HepG2 (cell line): Measurements from ENCODE around the gene ARHGEF12. TPM values are rescaled to one million over a fixed set of nuclear protein-coding genes. Genes with fewer than 3 reads are reported as not detected.

Source experiments
- ATAC-seq: fragments of 200-7000 bp; cut with Tn5 transposase; 3 replicates; pipeline ENCODE4 v1.9.1; 2020; ENCODE audit warnings: mild to moderate bottlenecking, moderate library complexity
- BruUV-seq: library from RNA; stranded (reverse); fragments of 400-500 nt; replicated peaks from 2 replicates; lab custom pipeline; 2021; lab: Mats Ljungman, UMichigan
- CTCF ChIA-PET: fragments of 300-600 bp; formaldehyde crosslinking; extraction: SDS; loops from one replicate; lab custom pipeline; 2021; ENCODE audit warnings: low total read pairs, inconsistent platforms, low intra/inter-chr PET ratio; lab: Yijun Ruan, JAX
- POLR2A ChIA-PET: fragments of 350-600 bp; sonication (Branson Sonifier 250); formaldehyde crosslinking; loops from one replicate; lab custom pipeline; 2020; ENCODE audit warnings: antibody characterized with exemption, inconsistent platforms; lab: Yijun Ruan, JAX
- DNase-seq: peaks from one replicate; pipeline ENCODE4 v3.0.0-alpha.2; 2015; ENCODE audit warnings: low spot score
- FAIRE-seq: peaks from 3 replicates; lab custom pipeline; 2011; peaks lifted over from hg19 to GRCh38; lab: Jason Lieb, UNC
- H2AFZ ChIP-seq: one replicate; pipeline ENCODE4 v1.6.1; 2011; ENCODE audit warnings: low read length, inconsistent platforms
- H3K27ac ChIP-seq: fragments of 300-600 bp; 3 replicates; pipeline ENCODE4 v1.8.0; 2011; ENCODE audit warnings: mixed run types, mild to moderate bottlenecking, mixed read lengths, low read length, inconsistent platforms; ENCODE audit not compliant: insufficient read depth; ENCODE audit errors: extremely low read length
- H3K27me3 ChIP-seq, 2 experiments: fragments of 200-600 bp in 1 of 2; 2 replicates in 1 of 2; 3 replicates in 1 of 2; pipeline versions ENCODE4 v1.6.0 to v1.8.0; 2011; ENCODE audit warnings: low read length in 2 of 2, mild to moderate bottlenecking in 2 of 2, moderate library complexity in 2 of 2, inconsistent platforms in 1 of 2; ENCODE audit not compliant: insufficient read depth in 2 of 2, control insufficient read depth in 1 of 2
- H3K36me3 ChIP-seq, 2 experiments: fragments of 200-600 bp in 1 of 2; replicated peaks in 1 of 2; 2 replicates in 1 of 2; 3 replicates in 1 of 2; pipeline versions ENCODE4 v1.5.1 to v1.8.0; 2011; ENCODE audit warnings: low read length in 2 of 2, inconsistent platforms in 1 of 2; ENCODE audit not compliant: insufficient read depth in 2 of 2, control insufficient read depth in 1 of 2
- H3K4me1 ChIP-seq: 2 replicates; pipeline ENCODE4 v1.5.1; 2012; ENCODE audit warnings: low read length, inconsistent platforms; ENCODE audit not compliant: insufficient read depth
- H3K4me2 ChIP-seq: 2 replicates; pipeline ENCODE4 v1.6.0; 2011; ENCODE audit warnings: low read depth, low read length, inconsistent platforms
- H3K4me3 ChIP-seq, 3 experiments: fragments of 200-600 bp in 1 of 3; sonication (generic), shearing (Covaris generic) in 1 of 3; replicated peaks in 1 of 3; 2 replicates each; pipeline ENCODE4 v1.5.1; 2011 to 2016; ENCODE audit warnings: low read length in 3 of 3, inconsistent platforms in 2 of 3, low read depth in 2 of 3, mild to moderate bottlenecking in 2 of 3, control low read depth in 1 of 3, mixed read lengths in 1 of 3; ENCODE audit not compliant: insufficient read depth in 1 of 3
- H3K79me2 ChIP-seq: one replicate; pipeline ENCODE4 v1.6.1; 2011; ENCODE audit warnings: low read length, inconsistent platforms; ENCODE audit not compliant: insufficient read depth
- H3K9ac ChIP-seq: 2 replicates; pipeline ENCODE4 v1.6.0; 2011; ENCODE audit warnings: mild to moderate bottlenecking, low read depth, low read length, inconsistent platforms; ENCODE audit not compliant: insufficient read depth
- H3K9me3 ChIP-seq: 2 replicates; pipeline ENCODE4 v1.5.1; 2012; ENCODE audit warnings: mild to moderate bottlenecking, low read length
- H4K20me1 ChIP-seq: 2 replicates; pipeline ENCODE4 v1.6.0; 2011; ENCODE audit warnings: inconsistent platforms, mild to moderate bottlenecking, low read length, moderate library complexity; ENCODE audit not compliant: insufficient read depth
- DBP ChIP-seq: sonication (generic); formaldehyde crosslinking; IDR thresholded peaks from 2 replicates; pipeline ENCODE4 v1.4.0; 2020; ENCODE audit warnings: missing genetic modification reagents; ENCODE audit errors: not compliant biosample characterization
- HDAC6 ChIP-seq: fragments of 200-600 bp; sonication (generic); IDR thresholded peaks from 2 replicates; pipeline ENCODE4 v1.7.0; 2017; ENCODE audit warnings: mild to moderate bottlenecking, antibody characterized with exemption, low read length, low read depth
- KDM4B ChIP-seq: sonication (generic); formaldehyde crosslinking; IDR thresholded peaks from 2 replicates; pipeline ENCODE4 v1.4.0; 2020; ENCODE audit warnings: missing genetic modification reagents
- NR2F2 ChIP-seq: IDR thresholded peaks from 2 replicates; pipeline ENCODE4 v1.6.1; 2012; ENCODE audit warnings: low read depth, inconsistent platforms, borderline replicate concordance
- PPARG ChIP-seq: conservative IDR thresholded peaks from 2 replicates; pipeline ENCODE4 v1.6.1; 2016; ENCODE audit warnings: missing biosample characterization, missing genetic modification reagents
- ZNF142 ChIP-seq: sonication (generic); formaldehyde crosslinking; IDR thresholded peaks from 2 replicates; pipeline ENCODE4 v1.4.0; 2020; ENCODE audit warnings: missing genetic modification reagents
- ZNF780A ChIP-seq: sonication (generic); formaldehyde crosslinking; IDR thresholded peaks from 2 replicates; pipeline ENCODE4 v1.8.0; 2022; ENCODE audit warnings: mild to moderate bottlenecking, missing genetic modification reagents, moderate library complexity
- ZNF83 ChIP-seq: sonication (generic); formaldehyde crosslinking; IDR thresholded peaks from 2 replicates; pipeline ENCODE4 v1.4.0; 2020; ENCODE audit warnings: missing genetic modification reagents, mild to moderate bottlenecking, borderline replicate concordance
- in situ Hi-C: cut with HindIII; loops from 2 replicates; pipeline ENCODE4 v1.10.0; 2017; ENCODE audit warnings: low pct_unique_long_range_greater_than_20kb; ENCODE audit not compliant: extremely low pct_ligation_motif_present
- intact Hi-C: fragments of 100-400 bp; cut with micrococcal nuclease; formaldehyde crosslinking; loops from one replicate; pipeline ENCODE4 v1.10.0; 2022; ENCODE audit not compliant: unreplicated experiment
- polyA plus RNA-seq, 8 experiments: library from polyadenylated mRNA; depleted of rRNA in 3 of 8; stranded (reverse) in 7 of 8; unstranded in 1 of 8; fragments of >200 nt; fragmentation: Illumina TruSeq in 4 of 8; extraction: Trizol in 4 of 8; gene quantifications; 2 replicates each; pipeline versions ENCODE4 v1.2.1 to v1.2.3, GENCODE V29; 2011 to 2016; ENCODE audit warnings: low read depth in 4 of 8, missing spikeins in 1 of 8, mixed read lengths in 1 of 8; ENCODE audit not compliant: insufficient read depth in 1 of 8
- total RNA-seq, 5 experiments: library from RNA; depleted of rRNA; stranded (reverse); fragments of >200 nt; fragmentation: Illumina TruSeq; extraction: Trizol; gene quantifications; 2 replicates each; pipeline ENCODE4 v1.2.3, GENCODE V29; 2016; ENCODE audit warnings: low read depth in 1 of 5

The ARHGEF12 gene
- total and polyA plus RNA-seq, 2 of the 13 experiments (the other 11 are each of a cell fraction or from before 2014, with no cell fraction given): 17.9 to 54.4 TPM

- H3K4me2 ChIP-seq: no peak overlapping the region
- in situ Hi-C loops: no loop called here
- H3K9ac ChIP-seq: no peak overlapping the region
- H2AFZ ChIP-seq: no peak overlapping the region
- H3K4me1 ChIP-seq: no peaks in the 10 kb centered on the region
- no peak for ATAC-seq
- TF ChIP-seq ZNF83 (no peak), DBP (CRISPR knock-in tag) (no peak), KDM4B (CRISPR knock-in tag) (no peak), HDAC6 (no peak), ZNF142 (CRISPR knock-in tag) (no peak), NR2F2 (no peak), ZNF780A (CRISPR knock-in tag) (no peak), PPARG (no peak)
- H3K79me2 ChIP-seq: no peaks in the 10 kb centered on the region
- BruUV-seq: no TSS peak
- DNase-seq: no peak
- ChIA-PET POLR2A (no interaction called here), CTCF (no interaction called here)
- no peaks in the 10 kb centered on the region for H4K20me1 ChIP-seq
- intact Hi-C loops: no loop called here
- no peak overlapping the region for H3K27ac ChIP-seq
- no peaks in the 10 kb centered on the region for H3K27me3 ChIP-seq
- H3K9me3 ChIP-seq: no peaks in the 10 kb centered on the region
- no peak for FAIRE-seq
- peaks cover 4 to 11% of the 10 kb centered on the region in 2 experiments; a peak in 3 of 5 replicates for H3K36me3 ChIP-seq
- H3K4me3 ChIP-seq: no peak overlapping the region
Observed at GRCh38 chr11:120413480-120413879, 77.3 kb downstream of the ARHGEF12 start.
